Activated naive CD4-positive, alpha-beta T cell (primary cell): ENCODE measurements around the gene RGS9.
"Not testable (repeated sequence)": the region's sequence is repeated elsewhere in the genome, so short reads cannot be mapped to it uniquely, and the experiment has no call there.

ENCODE experiments used
- DNase-seq, 4 experiments: peaks; one replicate each; lab custom pipeline; 2025; lab: John Stamatoyannopoulos, UW

RGS9 gene

DNA sequence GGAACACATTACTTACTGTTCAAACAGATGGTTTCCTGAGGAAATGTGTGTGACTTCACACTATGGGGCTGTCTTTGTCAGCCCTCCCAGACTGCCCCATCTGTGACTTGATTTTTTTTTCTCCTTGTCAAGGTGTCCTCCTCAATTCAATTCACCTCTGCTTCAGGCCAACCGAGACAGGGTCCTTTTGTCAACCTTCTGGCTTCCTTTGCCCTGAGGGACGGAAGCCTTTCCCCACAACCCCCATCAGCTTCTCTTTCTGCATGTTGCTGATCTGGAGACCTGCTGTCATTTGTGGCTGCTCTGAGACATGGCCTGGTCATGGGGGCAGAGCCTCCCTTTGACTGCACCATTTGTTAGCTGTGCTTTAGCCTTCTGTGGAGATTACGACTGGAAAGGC is 21.3 kb upstream of the RGS9 start:
- DNase-seq = no peak

GRCh38 chr17:65116515-65116914 is 20.7 kb upstream of the RGS9 start:
- not testable (repeated sequence) for DNase-seq

- no peak for DNase-seq
These were observed 19.7 kb upstream of the RGS9 start for GRCh38 chr17:65117384-65118035.

DNA sequence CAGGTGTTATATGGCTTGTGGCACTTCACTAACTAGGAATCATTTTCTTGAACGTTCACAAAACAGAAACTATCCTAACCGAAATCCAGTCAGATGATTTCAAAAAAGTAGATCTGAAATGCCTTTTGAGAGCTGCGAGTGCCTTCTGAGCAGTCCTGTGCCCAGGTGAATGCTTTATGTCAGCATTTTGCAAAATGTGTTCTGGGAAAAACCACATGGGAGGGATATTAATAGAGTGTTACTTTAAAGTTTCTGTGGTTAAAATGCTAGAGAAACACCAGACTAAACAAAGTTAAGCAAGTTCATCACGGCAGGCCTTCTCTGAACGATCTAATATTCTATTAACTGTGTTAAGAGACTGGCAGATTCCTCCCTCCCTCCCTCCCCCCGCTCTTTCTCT is 15.8 kb upstream of the RGS9 start:
- DNase-seq = no peak

DNA sequence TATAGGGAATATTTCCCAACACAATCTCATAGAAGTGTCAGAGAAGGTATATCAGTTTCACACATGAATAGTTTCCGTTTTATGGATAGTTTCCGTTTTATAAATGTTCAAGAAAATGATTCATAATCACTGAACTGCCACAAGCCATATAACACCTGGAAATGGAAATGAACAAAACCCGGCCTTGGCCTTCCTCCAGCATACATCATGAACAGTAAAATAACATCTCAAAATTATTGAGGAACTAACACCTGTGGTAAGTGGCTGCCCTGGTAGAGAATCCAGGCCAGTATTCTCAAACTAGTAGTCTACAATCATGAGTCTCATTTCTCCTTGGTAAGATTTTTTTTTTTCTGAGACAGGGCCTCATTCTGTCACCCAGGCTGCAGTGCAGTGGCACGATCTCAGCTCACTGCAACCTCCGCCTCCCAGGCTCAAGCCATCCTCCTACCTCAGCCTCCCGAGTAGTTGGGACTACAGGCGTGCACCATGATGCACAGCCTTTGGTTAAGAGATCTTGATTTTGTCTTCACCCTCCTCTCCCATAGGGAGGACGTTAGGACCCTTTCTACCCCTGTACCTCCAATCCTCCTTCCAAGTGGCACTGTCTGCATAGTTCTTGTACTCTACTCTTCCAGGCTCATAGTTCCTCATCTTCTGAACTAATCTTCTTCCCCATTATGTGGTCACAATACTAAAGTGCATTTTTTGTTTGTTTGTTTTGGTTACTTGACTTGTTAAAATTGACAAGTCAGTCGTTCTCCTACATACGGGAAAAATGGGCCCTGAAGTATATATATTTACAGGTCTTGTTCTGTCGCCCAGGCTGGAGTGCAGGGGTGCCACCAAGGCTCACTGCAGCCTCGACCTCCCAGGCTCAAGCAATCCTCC is 15.0 kb upstream of the RGS9 start:
- DNase-seq = no peak

GRCh38 chr17:65122836-65123756 is 14.1 kb upstream of the RGS9 start:
- DNase-seq = peak; percentile 58 to 78 (median 66)

GRCh38 chr17:65123757-65124675 is 13.2 kb upstream of the RGS9 start:
- no peak for DNase-seq

- no peak for DNase-seq
These were observed 6.3 kb upstream of the RGS9 start for GRCh38 chr17:65130832-65131231.

- DNase-seq = no peak
These were observed 5.9 kb upstream of the RGS9 start for GRCh38 chr17:65131240-65131639.

GRCh38 chr17:65131946-65132345 is 5.2 kb upstream of the RGS9 start:
- DNase-seq = no peak

DNA sequence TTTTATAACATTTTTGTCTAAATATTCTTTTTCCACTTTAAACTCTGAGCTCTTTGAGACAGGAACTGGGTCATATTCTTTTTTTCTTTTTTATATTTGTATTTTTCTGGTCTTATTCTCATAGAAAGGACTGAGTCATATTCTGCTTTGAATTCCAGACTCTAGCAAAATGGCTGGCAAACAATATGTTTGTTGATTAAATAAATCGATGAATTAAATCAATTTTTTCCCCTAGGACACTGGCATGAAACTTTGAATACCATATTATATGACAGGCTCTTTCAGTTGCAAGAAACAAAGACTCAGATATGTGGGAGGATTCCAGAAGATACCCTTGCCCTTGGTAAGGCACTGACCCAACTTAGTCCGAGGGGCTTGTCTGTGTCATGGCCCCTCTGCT is 3.1 kb upstream of the RGS9 start:
- no peak for DNase-seq

- DNase-seq = no peak
These were observed 2.1 kb downstream of the RGS9 start for GRCh38 chr17:65139101-65139764.

GRCh38 chr17:65142247-65142646 is 5.1 kb downstream of the RGS9 start:
- no peak for DNase-seq

DNA sequence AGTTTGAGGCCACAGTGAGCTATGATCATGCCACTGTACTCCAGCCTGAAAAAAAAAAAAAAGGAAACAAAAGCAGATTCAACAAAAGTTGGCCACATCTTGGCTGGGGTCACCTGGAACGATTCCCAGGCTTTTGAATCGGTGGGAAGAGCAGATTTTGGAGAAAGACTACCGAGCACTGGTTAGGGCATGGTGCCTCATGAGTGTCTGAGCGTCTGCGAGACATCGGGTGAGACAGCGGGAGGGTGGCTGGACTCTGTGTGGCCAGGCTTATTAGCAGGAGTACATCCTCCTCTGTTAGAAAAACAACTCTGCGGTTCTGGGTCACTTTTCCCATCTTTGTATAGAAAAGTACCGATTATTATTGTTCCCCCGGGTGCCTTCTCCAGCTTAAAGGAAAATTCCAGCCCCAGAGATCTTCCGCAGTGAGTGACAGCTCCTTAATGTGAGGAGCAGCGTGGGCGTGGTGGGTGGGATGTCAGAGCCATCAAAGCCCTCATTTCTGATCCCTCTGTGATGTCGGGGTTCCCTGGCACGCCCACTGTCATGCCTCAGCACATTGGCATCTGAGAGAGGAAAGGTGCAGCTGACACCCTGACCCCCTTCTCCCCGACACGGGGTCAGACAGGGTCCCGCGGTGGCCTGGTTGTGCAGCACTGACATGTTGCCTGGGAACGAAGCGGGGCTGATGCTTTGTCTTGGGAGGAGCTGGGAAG is 6.9 kb downstream of the RGS9 start:
- DNase-seq = no peak

- no peak for DNase-seq
These were observed 8.6 kb downstream of the RGS9 start for GRCh38 chr17:65145743-65146142.

- DNase-seq = no peak
These were observed 10.8 kb downstream of the RGS9 start for GRCh38 chr17:65147955-65148354.

DNA sequence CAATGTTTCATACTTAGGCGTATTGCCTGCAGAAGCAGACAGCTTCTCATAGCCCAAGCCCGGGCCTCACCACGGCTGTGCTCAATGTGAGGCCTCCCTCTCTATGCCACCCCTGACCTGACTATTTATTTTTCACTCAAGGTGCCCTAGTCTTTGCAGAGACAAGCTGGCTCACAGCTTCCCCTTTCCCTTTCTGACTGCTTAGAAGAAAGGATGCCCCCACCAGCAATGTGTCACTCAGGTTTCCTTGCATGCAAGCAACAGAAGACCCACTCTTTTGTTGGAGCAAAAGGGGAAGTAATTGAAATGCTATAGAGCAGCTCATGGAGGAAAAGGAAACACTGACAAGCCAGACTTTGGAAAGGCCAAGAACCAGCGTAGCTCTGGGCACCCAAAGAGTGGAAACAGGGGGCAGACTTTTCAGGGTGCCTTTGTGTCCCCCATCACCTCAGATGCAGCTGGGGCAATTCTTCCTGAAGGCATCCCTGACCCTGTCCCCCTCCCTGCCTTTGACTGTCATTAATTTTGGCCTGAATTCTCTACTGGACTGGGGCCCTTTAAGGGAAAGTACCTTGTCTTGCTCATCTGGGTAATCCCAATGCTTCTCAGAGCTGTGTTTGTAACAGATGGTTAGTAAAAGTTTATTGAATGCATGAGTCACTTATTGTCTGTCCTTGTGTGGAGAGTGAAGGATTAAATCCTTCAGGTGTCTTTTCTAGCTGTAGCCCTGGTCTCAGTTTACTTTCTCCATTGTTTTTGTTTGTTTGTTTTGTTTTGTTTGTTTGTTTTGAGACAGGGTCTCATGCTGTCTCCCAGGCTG is 17.8 kb downstream of the RGS9 start:
- no peak for DNase-seq

DNA sequence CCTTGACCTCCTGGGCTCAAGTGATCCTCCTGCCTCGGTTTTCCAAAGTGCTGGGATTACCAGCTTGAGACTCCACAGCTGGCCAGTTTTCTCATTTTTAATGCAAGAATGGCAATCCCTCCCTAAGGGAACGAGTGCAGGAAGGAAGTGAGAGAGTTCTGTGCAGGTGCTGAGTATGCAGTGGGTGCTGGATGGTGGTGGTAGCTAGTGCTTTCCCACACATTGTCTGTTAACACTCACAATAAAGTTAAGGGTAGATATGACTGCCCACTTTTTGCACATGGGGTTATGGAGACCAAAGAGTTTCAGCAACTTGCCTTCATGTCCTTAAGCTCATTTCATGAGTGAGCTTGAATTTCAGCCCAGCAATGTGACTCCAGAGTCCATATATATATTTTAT is 18.5 kb downstream of the RGS9 start:
- DNase-seq = no peak

GRCh38 chr17:65156185-65156834 is 19.1 kb downstream of the RGS9 start:
- DNase-seq = no peak
